HG02571 (cell line): Measurements from ENCODE around the gene EIF5AL1.
"Not testable (repeated sequence)": the region's sequence is repeated elsewhere in the genome, so short reads cannot be mapped to it uniquely, and the experiment has no call there.

Source experiments
- ATAC-seq: cut with Tn5 transposase; IDR thresholded peaks from one replicate; pipeline ENCODE4 v1.9.1; 2021; ENCODE audit warnings: mild to moderate bottlenecking, moderate library complexity; ENCODE audit not compliant: unreplicated experiment

Gene EIF5AL1

GRCh38 chr10:79511891-79512583, at the start of gene EIF5AL1:
TSS of gene EIF5AL1 (plus strand) at chr10:79512533. CDS start at chr10:79512650, 117 bp downstream.
- ATAC-seq = not testable (repeated sequence)

GRCh38 chr10:79463578-79464496, 48.5 kb upstream of the EIF5AL1 start:
- no peak for ATAC-seq

- ATAC-seq = no peak
Measured at GRCh38 chr10:79465341-79465740, 47.0 kb upstream of the EIF5AL1 start.

- ATAC-seq = no peak
Measured at GRCh38 chr10:79468015-79468560, 44.2 kb upstream of the EIF5AL1 start.

GRCh38 chr10:79468841-79469585, 43.3 kb upstream of the EIF5AL1 start:
- ATAC-seq = no peak

GRCh38 chr10:79470096-79470495, 42.2 kb upstream of the EIF5AL1 start:
- ATAC-seq = no peak

- ATAC-seq = no peak
Measured at GRCh38 chr10:79471776-79472175, 40.6 kb upstream of the EIF5AL1 start.

GRCh38 chr10:79472449-79472848, 39.9 kb upstream of the EIF5AL1 start:
- no peak for ATAC-seq

GRCh38 chr10:79472951-79473350, 39.4 kb upstream of the EIF5AL1 start:
- ATAC-seq = no peak

- ATAC-seq = no peak
Measured at GRCh38 chr10:79473496-79474095, 38.7 kb upstream of the EIF5AL1 start.

GRCh38 chr10:79475119-79475653, 37.1 kb upstream of the EIF5AL1 start:
- no peak for ATAC-seq

- ATAC-seq = no peak
Measured at GRCh38 chr10:79475877-79476276, 36.5 kb upstream of the EIF5AL1 start.

- ATAC-seq = no peak
Measured at GRCh38 chr10:79476645-79477044, 35.7 kb upstream of the EIF5AL1 start.

GRCh38 chr10:79477456-79477855, 34.9 kb upstream of the EIF5AL1 start:
- no peak for ATAC-seq

- ATAC-seq = no peak
Measured at GRCh38 chr10:79479283-79479909, 32.9 kb upstream of the EIF5AL1 start.

GRCh38 chr10:79482304-79482703, 30.0 kb upstream of the EIF5AL1 start:
- no peak for ATAC-seq

- no peak for ATAC-seq
Measured at GRCh38 chr10:79482741-79483140, 29.6 kb upstream of the EIF5AL1 start.

GRCh38 chr10:79483299-79483698, 29.0 kb upstream of the EIF5AL1 start:
- ATAC-seq = no peak

GRCh38 chr10:79483948-79484347, 28.4 kb upstream of the EIF5AL1 start:
- no peak for ATAC-seq

- ATAC-seq = no peak
Measured at GRCh38 chr10:79484476-79484875, 27.9 kb upstream of the EIF5AL1 start.
